WI38 (cell line): ENCODE measurements around the gene BATF.

ENCODE experiments used
- H3K4me3 ChIP-seq: 2 replicates; pipeline ENCODE4 v1.5.1; 2011; ENCODE audit warnings: low read depth, mild to moderate bottlenecking, control low read depth, low read length
- TF ChIP-seq, protein P1 (sequence below): IDR thresholded peaks from 2 replicates; pipeline ENCODE4 v1.5.1; 2012; ENCODE audit warnings: low read depth, mild to moderate bottlenecking, control low read depth, low read length

Gene BATF

DNA sequence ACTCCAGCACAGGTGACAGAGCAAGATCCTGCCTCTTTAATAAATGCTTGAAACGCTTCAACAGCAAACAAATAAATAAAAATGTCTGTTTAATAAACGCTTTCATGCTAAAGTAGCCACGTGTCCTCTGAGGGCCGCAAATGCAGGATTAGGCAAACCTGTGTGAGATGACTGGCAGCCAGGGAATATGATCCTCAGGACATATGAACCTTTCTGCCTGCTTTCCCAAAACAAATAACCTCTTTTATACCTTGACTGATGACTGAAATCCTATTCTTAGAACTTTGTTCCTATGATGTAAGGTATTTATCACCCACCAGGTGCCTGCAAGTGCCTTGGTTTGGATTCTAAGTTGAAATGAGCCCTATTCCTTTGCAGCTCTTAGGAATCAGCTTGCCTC lies 41.7 kb downstream of the BATF start:
- no peak overlapping the region for H3K4me3 ChIP-seq
- TF ChIP-seq, protein P1, sequence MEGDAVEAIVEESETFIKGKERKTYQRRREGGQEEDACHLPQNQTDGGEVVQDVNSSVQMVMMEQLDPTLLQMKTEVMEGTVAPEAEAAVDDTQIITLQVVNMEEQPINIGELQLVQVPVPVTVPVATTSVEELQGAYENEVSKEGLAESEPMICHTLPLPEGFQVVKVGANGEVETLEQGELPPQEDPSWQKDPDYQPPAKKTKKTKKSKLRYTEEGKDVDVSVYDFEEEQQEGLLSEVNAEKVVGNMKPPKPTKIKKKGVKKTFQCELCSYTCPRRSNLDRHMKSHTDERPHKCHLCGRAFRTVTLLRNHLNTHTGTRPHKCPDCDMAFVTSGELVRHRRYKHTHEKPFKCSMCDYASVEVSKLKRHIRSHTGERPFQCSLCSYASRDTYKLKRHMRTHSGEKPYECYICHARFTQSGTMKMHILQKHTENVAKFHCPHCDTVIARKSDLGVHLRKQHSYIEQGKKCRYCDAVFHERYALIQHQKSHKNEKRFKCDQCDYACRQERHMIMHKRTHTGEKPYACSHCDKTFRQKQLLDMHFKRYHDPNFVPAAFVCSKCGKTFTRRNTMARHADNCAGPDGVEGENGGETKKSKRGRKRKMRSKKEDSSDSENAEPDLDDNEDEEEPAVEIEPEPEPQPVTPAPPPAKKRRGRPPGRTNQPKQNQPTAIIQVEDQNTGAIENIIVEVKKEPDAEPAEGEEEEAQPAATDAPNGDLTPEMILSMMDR: no peak

GRCh38 chr14:75565056-75565455 lies 42.8 kb downstream of the BATF start:
- TF ChIP-seq, protein P1: no peak

GRCh38 chr14:75566321-75566720 lies 44.1 kb downstream of the BATF start:
- no peak overlapping the region for H3K4me3 ChIP-seq
- TF ChIP-seq, protein P1: no peak

More at GRCh38 chr14:75565056-75565455, 42.8 kb downstream of the BATF start:
- no peak overlapping the region for H3K4me3 ChIP-seq

- TF ChIP-seq, protein P1: no peak
Measured at GRCh38 chr14:75566752-75567151, 44.5 kb downstream of the BATF start.

GRCh38 chr14:75568140-75568539 lies 45.9 kb downstream of the BATF start:
- H3K4me3 ChIP-seq: no peak overlapping the region
- TF ChIP-seq, protein P1: no peak

More at GRCh38 chr14:75566752-75567151, 44.5 kb downstream of the BATF start:
- H3K4me3 ChIP-seq: no peak overlapping the region

GRCh38 chr14:75568791-75569190 lies 46.5 kb downstream of the BATF start:
- H3K4me3 ChIP-seq: no peak overlapping the region
- TF ChIP-seq, protein P1: no peak

DNA sequence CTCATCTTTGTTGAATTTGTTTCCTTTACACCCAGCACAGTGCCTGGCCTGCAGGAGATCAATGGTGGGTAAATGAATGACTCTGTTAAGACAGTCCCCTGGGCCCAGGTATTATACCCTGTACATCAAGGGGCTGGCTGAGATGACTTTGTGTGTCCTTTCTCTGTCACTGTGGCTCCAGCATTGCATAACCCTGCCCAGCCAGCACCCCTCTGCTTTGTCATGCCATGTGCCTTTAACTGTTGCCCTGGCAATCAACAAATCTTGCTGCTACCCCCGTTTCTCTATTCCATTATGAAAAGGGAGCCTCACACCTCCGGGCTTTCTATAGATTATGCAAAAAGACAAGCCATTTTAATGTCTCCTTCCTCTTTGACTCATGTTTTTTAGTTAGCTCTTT lies 48.5 kb downstream of the BATF start:
- TF ChIP-seq, protein P1: no peak
- H3K4me3 ChIP-seq: no peak overlapping the region
